GM12874 (cell line): Measurements from ENCODE around the gene MYO1A.

Experiments used
- CTCF ChIP-seq: IDR thresholded peaks from 2 replicates; pipeline ENCODE4 v1.5.1; 2011; ENCODE audit warnings: low read depth, mild to moderate bottlenecking, control low read depth, low read length, moderate library complexity; ENCODE audit not compliant: insufficient read depth

Gene MYO1A

GRCh38 chr12:57004651-57005050 lies 45.3 kb downstream of the MYO1A start:
- TF ChIP-seq CTCF, result no peak

- no peak for TF ChIP-seq CTCF
Measured at GRCh38 chr12:57003395-57003794, 46.5 kb downstream of the MYO1A start.

GRCh38 chr12:57001448-57001906 lies 48.5 kb downstream of the MYO1A start:
- TF ChIP-seq CTCF, result peak; percentile 84

- no peak for TF ChIP-seq CTCF
Measured at GRCh38 chr12:57000393-57000792, 49.5 kb downstream of the MYO1A start.

- no peak for TF ChIP-seq CTCF
Measured at GRCh38 chr12:56999456-56999855, 50.5 kb downstream of the MYO1A start.

- no peak for TF ChIP-seq CTCF
Measured at GRCh38 chr12:56998981-56999380, 50.9 kb downstream of the MYO1A start.

- TF ChIP-seq CTCF, result no peak
Measured at GRCh38 chr12:56998316-56998715, 51.6 kb downstream of the MYO1A start.
